Neural cell (in vitro differentiated cells): Measurements from ENCODE around the gene RPLP2.

Source experiments
- CTCF ChIP-seq: fragments of 450-650 bp; IDR thresholded peaks from 2 replicates; pipeline ENCODE4 v1.5.1; 2014; ENCODE audit warnings: antibody characterized with exemption, mild to moderate bottlenecking, moderate library complexity; ENCODE audit not compliant: poor library complexity, severe bottlenecking
- MXI1 ChIP-seq: fragments of 450-650 bp; conservative IDR thresholded peaks from 2 replicates; pipeline ENCODE4 v1.6.1; 2014; ENCODE audit warnings: antibody characterized with exemption, mild to moderate bottlenecking; ENCODE audit not compliant: poor library complexity, severe bottlenecking

DNA sequence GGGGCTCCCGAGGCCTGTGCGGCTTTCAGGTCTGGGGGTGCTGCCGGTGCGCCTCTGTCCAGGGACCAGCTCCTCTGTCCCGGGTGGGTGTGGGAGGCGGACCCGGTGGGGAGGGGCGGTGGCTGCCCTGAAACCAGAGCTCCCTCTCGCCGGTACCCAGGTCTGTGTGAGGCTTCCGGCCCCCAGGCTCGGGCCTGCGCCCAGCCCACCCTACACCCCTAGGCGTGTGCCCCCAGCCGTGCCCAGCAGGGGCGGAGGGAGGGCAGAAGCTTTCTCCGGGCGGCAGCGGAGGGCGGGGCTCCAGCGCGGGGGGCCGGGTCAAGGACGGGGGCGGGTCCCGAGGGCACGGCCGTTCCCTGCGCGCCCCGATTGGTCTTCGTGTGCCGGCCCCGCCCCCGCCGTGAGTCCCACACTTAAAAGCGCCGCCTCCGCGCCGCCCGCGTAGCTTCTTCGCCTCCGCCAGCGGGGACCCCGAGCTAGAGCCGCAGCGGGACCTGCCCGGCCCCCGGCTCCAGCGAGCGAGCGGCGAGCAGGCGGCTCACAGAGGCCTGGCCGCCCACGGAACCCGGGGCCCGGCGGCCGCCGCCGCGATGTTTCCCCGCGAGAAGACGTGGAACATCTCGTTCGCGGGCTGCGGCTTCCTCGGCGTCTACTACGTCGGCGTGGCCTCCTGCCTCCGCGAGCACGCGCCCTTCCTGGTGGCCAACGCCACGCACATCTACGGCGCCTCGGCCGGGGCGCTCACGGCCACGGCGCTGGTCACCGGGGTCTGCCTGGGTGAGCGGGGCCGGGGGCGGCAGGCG lies 9.6 kb downstream of the RPLP2 start:
- TF ChIP-seq MXI1 (peak; percentile 91), CTCF (no peak)
